HG02642 (cell line): ENCODE measurements around the gene ZFYVE16.
"Not testable (repeated sequence)": the region's sequence is repeated elsewhere in the genome, so short reads cannot be mapped to it uniquely, and the experiment has no call there.

ENCODE experiments used
- ATAC-seq: cut with Tn5 transposase; IDR thresholded peaks from one replicate; pipeline ENCODE4 v1.9.1; 2021; ENCODE audit warnings: mild to moderate bottlenecking; ENCODE audit not compliant: unreplicated experiment, poor library complexity

ZFYVE16 gene

GRCh38 chr5:80408484-80409366 lies 861 bp downstream of the ZFYVE16 start:
- ATAC-seq, result no peak

GRCh38 chr5:80409367-80409966 lies 1.6 kb downstream of the ZFYVE16 start:
- no peak for ATAC-seq

GRCh38 chr5:80411589-80412219 lies 3.8 kb downstream of the ZFYVE16 start:
- ATAC-seq, result no peak

- ATAC-seq, result no peak
Measured at GRCh38 chr5:80414113-80414512, 6.2 kb downstream of the ZFYVE16 start.

- ATAC-seq, result no peak
Measured at GRCh38 chr5:80417973-80418372, 10.1 kb downstream of the ZFYVE16 start.

GRCh38 chr5:80424365-80424764 lies 16.5 kb downstream of the ZFYVE16 start:
- not testable (repeated sequence) for ATAC-seq

- ATAC-seq, result no peak
Measured at GRCh38 chr5:80435476-80435875, 27.6 kb downstream of the ZFYVE16 start.

- ATAC-seq, result no peak
Measured at GRCh38 chr5:80437326-80437725, 29.5 kb downstream of the ZFYVE16 start.

- ATAC-seq, result no peak
Measured at GRCh38 chr5:80438739-80439138, 30.9 kb downstream of the ZFYVE16 start.

GRCh38 chr5:80439213-80439612 lies 31.3 kb downstream of the ZFYVE16 start:
- ATAC-seq, result no peak

GRCh38 chr5:80442742-80443141 lies 34.9 kb downstream of the ZFYVE16 start:
- no peak for ATAC-seq

GRCh38 chr5:80453366-80453765 lies 45.5 kb downstream of the ZFYVE16 start:
- ATAC-seq, result no peak

- no peak for ATAC-seq
Measured at GRCh38 chr5:80463269-80463668, 55.4 kb downstream of the ZFYVE16 start.

GRCh38 chr5:80466669-80467485 lies 59.0 kb downstream of the ZFYVE16 start:
- ATAC-seq, result no peak

GRCh38 chr5:80468131-80468530 lies 60.3 kb downstream of the ZFYVE16 start:
- no peak for ATAC-seq

GRCh38 chr5:80470631-80471030 lies 62.8 kb downstream of the ZFYVE16 start:
- ATAC-seq, result not testable (repeated sequence)

- ATAC-seq, result no peak
Measured at GRCh38 chr5:80474929-80475328, 67.1 kb downstream of the ZFYVE16 start.

GRCh38 chr5:80479713-80480112 lies 71.8 kb downstream of the ZFYVE16 start:
- ATAC-seq, result no peak

GRCh38 chr5:80480354-80480753 lies 72.5 kb downstream of the ZFYVE16 start:
- ATAC-seq, result no peak
